HEK293 (cell line): ENCODE data around the gene SELENOF.

Experiments
- CTCF ChIA-PET: fragments of 350-600 bp; formaldehyde crosslinking; extraction: SDS; loops from one replicate; lab custom pipeline; 2021; ENCODE audit warnings: antibody characterized with exemption; lab: Yijun Ruan, JAX
- POLR2A ChIA-PET: fragments of 300-600 bp; formaldehyde crosslinking; extraction: SDS; loops from one replicate; lab custom pipeline; 2020; ENCODE audit warnings: antibody characterized with exemption, inconsistent platforms; lab: Yijun Ruan, JAX
- H3K27ac ChIP-seq: fragments of 200-500 bp; sonication (Bioruptor generic); 2 replicates; pipeline ENCODE4 v1.5.1; 2014; ENCODE audit warnings: low read depth, low read length, control low read depth, inconsistent platforms; ENCODE audit errors: extremely low read depth
- H3K36me3 ChIP-seq, 2 experiments: fragments of 200-500 bp in 1 of 2; sonication (Bioruptor generic) in 1 of 2; 1 replicate in 1 of 2; 2 replicates in 1 of 2; pipeline ENCODE4 v1.5.1; 2014 to 2017; ENCODE audit warnings: inconsistent platforms in 2 of 2, low read length in 2 of 2; ENCODE audit not compliant: control insufficient read depth in 2 of 2, insufficient read depth in 1 of 2
- H3K4me1 ChIP-seq: fragments of 200-500 bp; sonication (Bioruptor generic); 2 replicates; pipeline ENCODE4 v1.5.1; 2014; ENCODE audit warnings: mild to moderate bottlenecking, low read length, inconsistent platforms; ENCODE audit not compliant: control insufficient read depth, insufficient read depth
- H3K4me3 ChIP-seq: 2 replicates; pipeline ENCODE4 v1.5.1; 2011; ENCODE audit warnings: low read depth, mild to moderate bottlenecking, control low read depth, low read length, moderate library complexity
- H3K9me3 ChIP-seq: fragments of 200-500 bp; sonication (Bioruptor generic); 2 replicates; pipeline ENCODE4 v1.5.1; 2014; ENCODE audit warnings: low read depth, low read length, inconsistent platforms; ENCODE audit not compliant: control insufficient read depth, insufficient read depth
- IKZF3 ChIP-seq: fragments of 450-650 bp; IDR thresholded peaks from 2 replicates; pipeline ENCODE4 v1.5.0; 2018; ENCODE audit warnings: missing biosample characterization, mild to moderate bottlenecking, missing genetic modification characterization, moderate library complexity
- SP2 ChIP-seq: fragments of 450-650 bp; formaldehyde crosslinking; IDR thresholded peaks from 2 replicates; pipeline ENCODE4 v1.5.1; 2016; ENCODE audit warnings: missing biosample characterization, missing genetic modification characterization
- SP7 ChIP-seq: fragments of 450-650 bp; formaldehyde crosslinking; IDR thresholded peaks from 2 replicates; pipeline ENCODE4 v1.5.1; 2016; ENCODE audit warnings: missing biosample characterization, missing genetic modification characterization
- ZBTB17 ChIP-seq: fragments of 450-650 bp; formaldehyde crosslinking; IDR thresholded peaks from 2 replicates; pipeline ENCODE4 v1.5.1; 2016; ENCODE audit warnings: missing biosample characterization, missing genetic modification characterization
- ZBTB7A ChIP-seq: fragments of 450-650 bp; formaldehyde crosslinking; IDR thresholded peaks from 2 replicates; pipeline ENCODE4 v1.5.1; 2016; ENCODE audit warnings: low read depth, missing biosample characterization, missing genetic modification characterization
- ZEB2 ChIP-seq: fragments of 450-650 bp; formaldehyde crosslinking; IDR thresholded peaks from 2 replicates; pipeline ENCODE4 v1.5.1; 2016; ENCODE audit warnings: missing biosample characterization, missing genetic modification characterization
- ZFP37 ChIP-seq: fragments of 450-650 bp; formaldehyde crosslinking; IDR thresholded peaks from 2 replicates; pipeline ENCODE4 v1.5.1; 2016; ENCODE audit warnings: missing biosample characterization, missing genetic modification characterization
- ZNF132 ChIP-seq: fragments of 450-650 bp; formaldehyde crosslinking; IDR thresholded peaks from 2 replicates; pipeline ENCODE4 v1.5.1; 2017; ENCODE audit warnings: missing biosample characterization, missing genetic modification characterization, borderline replicate concordance
- ZNF133 ChIP-seq: fragments of 450-650 bp; formaldehyde crosslinking; IDR thresholded peaks from 2 replicates; pipeline ENCODE4 v1.5.1; 2016; ENCODE audit warnings: missing biosample characterization, missing genetic modification characterization
- ZNF155 ChIP-seq: fragments of 450-650 bp; formaldehyde crosslinking; IDR thresholded peaks from 2 replicates; pipeline ENCODE4 v1.5.1; 2016; ENCODE audit warnings: missing biosample characterization, missing genetic modification characterization
- ZNF202 ChIP-seq: fragments of 450-650 bp; formaldehyde crosslinking; IDR thresholded peaks from 2 replicates; pipeline ENCODE4 v1.5.1; 2016; ENCODE audit warnings: missing biosample characterization, missing genetic modification characterization, borderline replicate concordance
- ZNF350 ChIP-seq: fragments of 450-650 bp; formaldehyde crosslinking; IDR thresholded peaks from 2 replicates; pipeline ENCODE4 v1.5.0; 2017; ENCODE audit warnings: missing biosample characterization, mild to moderate bottlenecking, missing genetic modification characterization
- ZNF354C ChIP-seq: fragments of 450-650 bp; formaldehyde crosslinking; IDR thresholded peaks from 2 replicates; pipeline ENCODE4 v1.5.1; 2016; ENCODE audit warnings: missing biosample characterization, missing genetic modification characterization, low read depth, borderline replicate concordance
- ZNF433 ChIP-seq: fragments of 450-650 bp; formaldehyde crosslinking; IDR thresholded peaks from 2 replicates; pipeline ENCODE4 v1.5.1; 2016; ENCODE audit warnings: missing biosample characterization, missing genetic modification characterization, low read depth
- ZNF549 ChIP-seq: fragments of 450-650 bp; IDR thresholded peaks from 2 replicates; pipeline ENCODE4 v1.5.1; 2018; ENCODE audit warnings: missing biosample characterization, missing genetic modification characterization, mild to moderate bottlenecking, inconsistent platforms, moderate library complexity
- ZNF561 ChIP-seq: fragments of 450-650 bp; IDR thresholded peaks from 2 replicates; pipeline ENCODE4 v1.5.1; 2018; ENCODE audit warnings: missing biosample characterization, missing genetic modification characterization, borderline replicate concordance
- ZNF600 ChIP-seq: fragments of 450-650 bp; formaldehyde crosslinking; IDR thresholded peaks from 2 replicates; pipeline ENCODE4 v1.5.1; 2016; ENCODE audit warnings: missing biosample characterization, missing genetic modification characterization
- ZNF658 ChIP-seq: fragments of 450-650 bp; formaldehyde crosslinking; IDR thresholded peaks from 2 replicates; pipeline ENCODE4; 2016; ENCODE audit warnings: missing biosample characterization, missing genetic modification characterization
- ZNF677 ChIP-seq: fragments of 450-650 bp; IDR thresholded peaks from 2 replicates; pipeline ENCODE4 v1.5.0; 2018; ENCODE audit warnings: missing biosample characterization, mild to moderate bottlenecking, missing genetic modification characterization, moderate library complexity
- ZNF768 ChIP-seq: fragments of 450-650 bp; formaldehyde crosslinking; IDR thresholded peaks from 2 replicates; pipeline ENCODE4 v1.5.1; 2018; ENCODE audit warnings: missing biosample characterization, mild to moderate bottlenecking, missing genetic modification characterization
- ZNF777 ChIP-seq: fragments of 450-650 bp; formaldehyde crosslinking; IDR thresholded peaks from 2 replicates; pipeline ENCODE4 v1.5.1; 2017; ENCODE audit warnings: missing biosample characterization, missing genetic modification characterization, borderline replicate concordance
- ZNF792 ChIP-seq: fragments of 450-650 bp; formaldehyde crosslinking; IDR thresholded peaks from 2 replicates; pipeline ENCODE4 v1.5.1; 2016; ENCODE audit warnings: missing biosample characterization, missing genetic modification characterization
- TF ChIP-seq, protein P1 (sequence below): fragments of 450-650 bp; formaldehyde crosslinking; IDR thresholded peaks from 2 replicates; pipeline ENCODE4 v1.5.0; 2017; ENCODE audit warnings: missing biosample characterization, missing genetic modification characterization, borderline replicate concordance
- TF ChIP-seq, protein P2 (sequence below): fragments of 450-650 bp; formaldehyde crosslinking; IDR thresholded peaks from 2 replicates; pipeline ENCODE4 v1.5.1; 2016; ENCODE audit warnings: missing biosample characterization, missing genetic modification characterization
- TF ChIP-seq, protein P3 (sequence below): fragments of 450-650 bp; formaldehyde crosslinking; IDR thresholded peaks from 2 replicates; pipeline ENCODE4 v1.5.1; 2016; ENCODE audit warnings: missing biosample characterization, missing genetic modification characterization
- TF ChIP-seq, protein P4 (sequence below): fragments of 450-650 bp; formaldehyde crosslinking; IDR thresholded peaks from 2 replicates; pipeline ENCODE4 v1.5.1; 2016; ENCODE audit warnings: missing biosample characterization, missing genetic modification characterization

Gene SELENOF

DNA sequence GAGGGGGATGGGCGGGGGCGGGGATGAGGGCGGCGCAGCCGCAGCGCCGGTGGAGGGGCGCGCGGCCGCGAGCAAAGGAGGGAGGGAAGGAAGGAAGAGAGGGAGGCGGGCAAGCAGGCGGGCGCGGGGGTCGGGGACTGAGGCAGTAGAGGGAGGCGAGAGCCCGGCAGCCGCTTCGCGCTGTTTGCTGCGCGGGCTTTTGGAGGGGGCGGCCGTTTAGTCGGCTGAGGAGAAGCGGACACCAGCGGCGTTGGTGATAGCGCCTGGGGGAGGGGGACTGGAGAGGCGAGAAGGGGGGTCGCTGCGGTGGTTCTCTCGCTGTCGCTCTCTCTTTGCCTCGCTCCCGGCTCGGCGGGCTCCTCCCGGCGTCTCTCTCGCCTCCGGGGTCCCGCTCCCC, 673 bp upstream of the SELENOF start, which contains the start of gene HS2ST1 (continued):
- TF ChIP-seq ZBTB7A (tag by site-specific recombination) (peak; percentile 40; the same call in 1 of the 2 replicates), ZBTB17 (tag by site-specific recombination) (no peak), ZNF561 (tag by site-specific recombination) (peak; percentile 35; the same call in 1 of the 2 replicates), ZNF132 (tag by site-specific recombination) (no peak), ZNF433 (tag by site-specific recombination) (no peak), ZNF155 (tag by site-specific recombination) (no peak), ZNF792 (tag by site-specific recombination) (no peak), ZNF133 (tag by site-specific recombination) (no peak), ZNF354C (tag by site-specific recombination) (no peak)
- TF ChIP-seq, protein P1, sequence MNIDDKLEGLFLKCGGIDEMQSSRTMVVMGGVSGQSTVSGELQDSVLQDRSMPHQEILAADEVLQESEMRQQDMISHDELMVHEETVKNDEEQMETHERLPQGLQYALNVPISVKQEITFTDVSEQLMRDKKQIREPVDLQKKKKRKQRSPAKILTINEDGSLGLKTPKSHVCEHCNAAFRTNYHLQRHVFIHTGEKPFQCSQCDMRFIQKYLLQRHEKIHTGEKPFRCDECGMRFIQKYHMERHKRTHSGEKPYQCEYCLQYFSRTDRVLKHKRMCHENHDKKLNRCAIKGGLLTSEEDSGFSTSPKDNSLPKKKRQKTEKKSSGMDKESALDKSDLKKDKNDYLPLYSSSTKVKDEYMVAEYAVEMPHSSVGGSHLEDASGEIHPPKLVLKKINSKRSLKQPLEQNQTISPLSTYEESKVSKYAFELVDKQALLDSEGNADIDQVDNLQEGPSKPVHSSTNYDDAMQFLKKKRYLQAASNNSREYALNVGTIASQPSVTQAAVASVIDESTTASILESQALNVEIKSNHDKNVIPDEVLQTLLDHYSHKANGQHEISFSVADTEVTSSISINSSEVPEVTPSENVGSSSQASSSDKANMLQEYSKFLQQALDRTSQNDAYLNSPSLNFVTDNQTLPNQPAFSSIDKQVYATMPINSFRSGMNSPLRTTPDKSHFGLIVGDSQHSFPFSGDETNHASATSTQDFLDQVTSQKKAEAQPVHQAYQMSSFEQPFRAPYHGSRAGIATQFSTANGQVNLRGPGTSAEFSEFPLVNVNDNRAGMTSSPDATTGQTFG (tag by site-specific recombination), result no peak
- TF ChIP-seq, protein P2, sequence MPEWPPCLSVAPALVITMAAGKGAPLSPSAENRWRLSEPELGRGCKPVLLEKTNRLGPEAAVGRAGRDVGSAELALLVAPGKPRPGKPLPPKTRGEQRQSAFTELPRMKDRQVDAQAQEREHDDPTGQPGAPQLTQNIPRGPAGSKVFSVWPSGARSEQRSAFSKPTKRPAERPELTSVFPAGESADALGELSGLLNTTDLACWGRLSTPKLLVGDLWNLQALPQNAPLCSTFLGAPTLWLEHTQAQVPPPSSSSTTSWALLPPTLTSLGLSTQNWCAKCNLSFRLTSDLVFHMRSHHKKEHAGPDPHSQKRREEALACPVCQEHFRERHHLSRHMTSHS, result no peak
- TF ChIP-seq, protein P3, sequence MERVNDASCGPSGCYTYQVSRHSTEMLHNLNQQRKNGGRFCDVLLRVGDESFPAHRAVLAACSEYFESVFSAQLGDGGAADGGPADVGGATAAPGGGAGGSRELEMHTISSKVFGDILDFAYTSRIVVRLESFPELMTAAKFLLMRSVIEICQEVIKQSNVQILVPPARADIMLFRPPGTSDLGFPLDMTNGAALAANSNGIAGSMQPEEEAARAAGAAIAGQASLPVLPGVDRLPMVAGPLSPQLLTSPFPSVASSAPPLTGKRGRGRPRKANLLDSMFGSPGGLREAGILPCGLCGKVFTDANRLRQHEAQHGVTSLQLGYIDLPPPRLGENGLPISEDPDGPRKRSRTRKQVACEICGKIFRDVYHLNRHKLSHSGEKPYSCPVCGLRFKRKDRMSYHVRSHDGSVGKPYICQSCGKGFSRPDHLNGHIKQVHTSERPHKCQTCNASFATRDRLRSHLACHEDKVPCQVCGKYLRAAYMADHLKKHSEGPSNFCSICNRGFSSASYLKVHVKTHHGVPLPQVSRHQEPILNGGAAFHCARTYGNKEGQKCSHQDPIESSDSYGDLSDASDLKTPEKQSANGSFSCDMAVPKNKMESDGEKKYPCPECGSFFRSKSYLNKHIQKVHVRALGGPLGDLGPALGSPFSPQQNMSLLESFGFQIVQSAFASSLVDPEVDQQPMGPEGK (tag by site-specific recombination), result peak; percentile 96

DNA sequence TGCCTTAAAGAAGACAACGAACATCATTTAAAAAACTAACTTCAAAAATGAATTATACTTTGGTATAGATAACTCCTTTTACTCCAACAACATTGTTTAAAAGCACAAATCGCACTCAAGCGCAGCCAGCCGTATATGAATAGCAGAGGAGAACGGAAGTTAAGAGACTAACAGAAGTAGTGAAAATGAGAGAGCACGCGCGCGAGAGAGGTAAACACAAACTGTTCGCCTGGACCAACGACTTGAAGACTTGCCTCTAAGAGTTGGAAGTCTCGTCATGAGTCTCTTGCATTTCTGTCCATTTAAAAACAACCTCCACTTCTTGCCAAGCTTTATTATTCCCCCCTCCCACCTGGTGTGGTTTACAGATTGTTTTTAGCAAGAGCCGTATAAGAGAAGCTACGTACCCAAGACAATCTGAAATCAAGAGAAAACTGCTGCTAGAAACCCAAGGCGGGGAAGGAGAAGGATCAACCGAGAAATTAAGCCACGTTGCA, 479 bp downstream of the SELENOF start:
- CTCF ChIA-PET, result interaction anchor here (1.0 to 1.3 kb wide), 2 partner anchors 29 to 414 kb away, joined by 3 to 6 read pairs; no protein-coding TSS in a partner anchor
- Histone ChIP-seq H3K4me3 (peak overlapping the region; percentile 65), H3K9me3 (no peaks in the 10 kb centered on the region), H3K4me1 (no peaks in the 10 kb centered on the region; the same call in 1 of the 2 replicates), H3K27ac (peak overlapping the region; percentile 75), H3K36me3 (peaks cover 0 to 21% of the 10 kb centered on the region in 2 experiments; a peak in 1 of 3 replicates)
- TF ChIP-seq ZNF600 (tag by site-specific recombination) (no peak), ZNF202 (tag by site-specific recombination) (no peak), ZFP37 (tag by site-specific recombination) (peak; percentile 78; the same call in 1 of the 2 replicates), SP2 (tag by site-specific recombination) (no peak), ZNF768 (tag by site-specific recombination) (no peak), ZNF658 (tag by site-specific recombination) (no peak), ZNF677 (no peak), ZNF777 (tag by site-specific recombination) (no peak), SP7 (no peak), ZNF433 (tag by site-specific recombination) (no peak), ZNF561 (tag by site-specific recombination) (0 out of 2 replicates have a peak, but pooled peaks have one; percentile 0), ZNF350 (tag by site-specific recombination) (no peak), ZEB2 (tag by site-specific recombination) (no peak), ZNF549 (tag by site-specific recombination) (no peak), IKZF3 (tag by site-specific recombination) (no peak)
- TF ChIP-seq, protein P3 (tag by site-specific recombination), result no peak
- TF ChIP-seq, protein P4, sequence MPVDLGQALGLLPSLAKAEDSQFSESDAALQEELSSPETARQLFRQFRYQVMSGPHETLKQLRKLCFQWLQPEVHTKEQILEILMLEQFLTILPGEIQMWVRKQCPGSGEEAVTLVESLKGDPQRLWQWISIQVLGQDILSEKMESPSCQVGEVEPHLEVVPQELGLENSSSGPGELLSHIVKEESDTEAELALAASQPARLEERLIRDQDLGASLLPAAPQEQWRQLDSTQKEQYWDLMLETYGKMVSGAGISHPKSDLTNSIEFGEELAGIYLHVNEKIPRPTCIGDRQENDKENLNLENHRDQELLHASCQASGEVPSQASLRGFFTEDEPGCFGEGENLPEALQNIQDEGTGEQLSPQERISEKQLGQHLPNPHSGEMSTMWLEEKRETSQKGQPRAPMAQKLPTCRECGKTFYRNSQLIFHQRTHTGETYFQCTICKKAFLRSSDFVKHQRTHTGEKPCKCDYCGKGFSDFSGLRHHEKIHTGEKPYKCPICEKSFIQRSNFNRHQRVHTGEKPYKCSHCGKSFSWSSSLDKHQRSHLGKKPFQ, result 0 out of 2 replicates have a peak, but pooled peaks have one; percentile 9
- POLR2A ChIA-PET, result interaction anchor here (0.8 to 1.3 kb wide), 3 partner anchors 17 to 88 kb away, joined by 3 to 4 read pairs (median 3); no protein-coding TSS in a partner anchor
